ENCODE measurements around the gene PAMR1. TPM values are rescaled to one million over a fixed set of nuclear protein-coding genes. Genes with fewer than 3 reads are reported as not detected.

The PAMR1 gene
- total RNA-seq, 1 donor from 2014 or later: 5.3 TPM

- DNase-seq (ENCODE audit: low read depth) (no peak), FAIRE-seq (no peak)
- H3K27me3 ChIP-seq (ENCODE audit: control insufficient read depth, insufficient read depth, low read length): no peaks in the 10 kb centered on the region
- no peak overlapping the region for H3K4me3 ChIP-seq (ENCODE audit: low read depth, low read length)
- no peak for TF ChIP-seq CTCF (IDR thresholded peaks at IDR 0.05; ENCODE audit: insufficient read depth, low read length, severe bottlenecking)
- no peaks in the 10 kb centered on the region for H3K36me3 ChIP-seq (ENCODE audit: control insufficient read depth, insufficient read depth, low read length)
These were observed 126.5 kb downstream of the PAMR1 start for GRCh38 chr11:35398881-35399280.

GRCh38 chr11:35394941-35395340, 130.5 kb downstream of the PAMR1 start:
- FAIRE-seq (no peak), DNase-seq (ENCODE audit: low read depth) (no peak)
- no peak for TF ChIP-seq CTCF (IDR thresholded peaks at IDR 0.05; ENCODE audit: insufficient read depth, low read length, severe bottlenecking)
- H3K4me3 ChIP-seq (ENCODE audit: low read depth, low read length): no peak overlapping the region
- no peaks in the 10 kb centered on the region for H3K36me3 ChIP-seq (ENCODE audit: control insufficient read depth, insufficient read depth, low read length)
- peaks cover 5% of the 10 kb centered on the region for H3K27me3 ChIP-seq (ENCODE audit: control insufficient read depth, insufficient read depth, low read length)

- peaks cover 5% of the 10 kb centered on the region for H3K27me3 ChIP-seq (ENCODE audit: control insufficient read depth, insufficient read depth, low read length)
- no peak for FAIRE-seq
- DNase-seq (ENCODE audit: low read depth): no peak
- TF ChIP-seq CTCF (IDR thresholded peaks at IDR 0.05; ENCODE audit: insufficient read depth, low read length, severe bottlenecking): no peak
- H3K36me3 ChIP-seq (ENCODE audit: control insufficient read depth, insufficient read depth, low read length): no peaks in the 10 kb centered on the region
- no peak overlapping the region for H3K4me3 ChIP-seq (ENCODE audit: low read depth, low read length)
These were observed 132.3 kb downstream of the PAMR1 start for GRCh38 chr11:35393098-35393497.

- Histone ChIP-seq H3K36me3 (ENCODE audit: control insufficient read depth, insufficient read depth, low read length) (no peaks in the 10 kb centered on the region), H3K27me3 (ENCODE audit: control insufficient read depth, insufficient read depth, low read length) (peaks cover 5% of the 10 kb centered on the region), H3K4me3 (ENCODE audit: low read depth, low read length) (peak overlapping the region; percentile 16)
- TF ChIP-seq CTCF (IDR thresholded peaks at IDR 0.05; ENCODE audit: insufficient read depth, low read length, severe bottlenecking): peak; percentile 88
- DNase-seq (ENCODE audit: low read depth) (peak; percentile 53), FAIRE-seq (no peak)
These were observed 133.3 kb downstream of the PAMR1 start for GRCh38 chr11:35391922-35392688.

- FAIRE-seq: no peak
These were observed 134.4 kb downstream of the PAMR1 start for GRCh38 chr11:35390737-35391682.

More at GRCh38 chr11:35390737-35391682, 134.4 kb downstream of the PAMR1 start:
- Histone ChIP-seq H3K36me3 (ENCODE audit: control insufficient read depth, insufficient read depth, low read length) (no peaks in the 10 kb centered on the region), H3K27me3 (ENCODE audit: control insufficient read depth, insufficient read depth, low read length) (peaks cover 5% of the 10 kb centered on the region), H3K4me3 (ENCODE audit: low read depth, low read length) (no peak overlapping the region)
- DNase-seq (ENCODE audit: low read depth): peak; percentile 92
- no peak for TF ChIP-seq CTCF (IDR thresholded peaks at IDR 0.05; ENCODE audit: insufficient read depth, low read length, severe bottlenecking)

Data from bronchial epithelial cell (primary cell).